ENCODE results near the gene STYXL1. TPM values are rescaled to one million over a fixed set of nuclear protein-coding genes. Genes with fewer than 3 reads are reported as not detected.

Gene STYXL1
- total and polyA plus RNA-seq, 4 donors = 16.4 to 27.5 (median 17.1) TPM

GRCh38 chr7:76072243-76073148, 24.7 kb upstream of the STYXL1 start:
- peaks cover 4 to 24% (median 12%) of the 10 kb centered on the region in 4 donors for H3K36me3 ChIP-seq (ENCODE audit: control insufficient read depth in 4 of 4, insufficient read depth in 3 of 4, low read depth in 1 of 4, low read length in 3 of 4)
- H3K4me1 ChIP-seq (ENCODE audit: control insufficient read depth in 4 of 4, insufficient read depth in 4 of 4, low read length in 3 of 4) = no peaks in the 10 kb centered on the region
- no peaks in the 10 kb centered on the region for H3K27me3 ChIP-seq (ENCODE audit: control insufficient read depth in 4 of 4, insufficient read depth in 4 of 4, low read length in 3 of 4)
- no peak for DNase-seq (ENCODE audit: low spot score)
- no peak overlapping the region for H3K4me3 ChIP-seq (ENCODE audit: low read depth in 1 of 3, low read length in 3 of 3)
- 97% methylated on average over 47 of the region's 47 CpGs for WGBS
- no peak overlapping the region for H3K9ac ChIP-seq (ENCODE audit: low read depth in 1 of 2, low read length in 2 of 2)
- no peaks in the 10 kb centered on the region for H3K9me3 ChIP-seq (ENCODE audit: control insufficient read depth in 4 of 4, low read length in 3 of 4)
- no peak overlapping the region for H3K27ac ChIP-seq (ENCODE audit: low read depth in 1 of 2, low read length in 2 of 2)
- TF ChIP-seq, protein P1, sequence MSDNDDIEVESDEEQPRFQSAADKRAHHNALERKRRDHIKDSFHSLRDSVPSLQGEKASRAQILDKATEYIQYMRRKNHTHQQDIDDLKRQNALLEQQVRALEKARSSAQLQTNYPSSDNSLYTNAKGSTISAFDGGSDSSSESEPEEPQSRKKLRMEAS (IDR thresholded peaks at IDR 0.05) = no peak
- no peak for TF ChIP-seq RAD21 (IDR thresholded peaks at IDR 0.05)
- no peak for TF ChIP-seq REST (IDR thresholded peaks at IDR 0.05)
- TF ChIP-seq ZBTB33 (IDR thresholded peaks at IDR 0.05) = no peak
- TF ChIP-seq EGR1 (IDR thresholded peaks at IDR 0.05; ENCODE audit: low read depth in 2 of 2) = no peak
- no peak for TF ChIP-seq YY1 (IDR thresholded peaks at IDR 0.05)

DNA sequence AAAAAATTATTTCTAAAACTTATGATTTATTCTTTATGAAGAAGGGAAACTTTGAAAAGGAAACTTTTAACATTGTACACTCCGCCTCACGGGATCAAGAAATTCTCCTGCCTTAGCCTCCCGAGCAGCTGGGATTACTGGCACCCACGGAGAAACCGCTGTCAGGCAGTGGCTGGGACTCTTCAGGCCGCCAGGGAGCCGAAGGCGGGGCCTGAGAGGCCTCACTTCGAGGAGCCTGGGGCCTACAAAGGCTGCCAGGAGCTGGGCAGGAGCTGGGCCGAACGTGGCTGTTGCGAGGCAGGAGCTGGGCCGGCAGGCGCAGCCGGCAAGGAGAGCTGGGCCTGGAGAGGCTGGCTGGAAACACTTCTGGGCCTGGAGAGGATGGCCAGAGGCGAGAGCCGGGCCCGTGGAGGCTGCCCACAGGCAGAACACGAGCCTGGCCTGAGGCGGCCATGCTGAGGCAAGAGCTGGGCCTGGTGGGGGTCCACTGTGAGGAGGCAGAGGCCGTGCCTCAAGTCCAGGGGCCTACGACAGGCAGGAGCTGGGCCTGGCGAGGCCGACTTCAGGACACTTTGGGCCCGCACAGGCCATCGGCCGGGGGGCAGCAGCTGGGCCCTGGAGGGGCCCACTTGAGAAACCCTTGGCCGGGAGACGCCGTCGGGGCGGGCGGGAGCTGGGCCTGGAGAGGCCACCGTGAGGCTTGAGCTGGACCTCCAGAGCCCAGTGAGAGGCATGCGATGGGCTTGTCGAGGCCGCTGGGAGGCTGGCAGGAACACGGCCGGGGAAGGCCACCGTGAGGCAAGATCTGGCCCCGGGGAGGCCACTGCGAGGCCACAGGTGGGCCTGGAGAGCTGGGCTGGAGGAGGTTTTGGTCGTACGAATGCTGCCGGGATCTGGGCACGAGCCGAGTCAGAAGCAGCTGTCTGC, 23.8 kb upstream of the STYXL1 start:
- no peak overlapping the region for H3K4me3 ChIP-seq (ENCODE audit: low read depth in 1 of 3, low read length in 3 of 3)
- no peaks in the 10 kb centered on the region for H3K9me3 ChIP-seq (ENCODE audit: control insufficient read depth in 4 of 4, low read length in 3 of 4)
- TF ChIP-seq NR2F2 (IDR thresholded peaks at IDR 0.05) (no peak), CTCF (IDR thresholded peaks at IDR 0.05; ENCODE audit: low read depth, low read length, missing input control) (no peak), FOXA1 (IDR thresholded peaks at IDR 0.05) (no peak), SP1 (IDR thresholded peaks at IDR 0.05) (no peak), GABPA (IDR thresholded peaks at IDR 0.05 in 1 of 2, conservative IDR thresholded peaks at IDR 0.05 in 1 of 2) (no peak), ZBTB33 (IDR thresholded peaks at IDR 0.05) (no peak), REST (IDR thresholded peaks at IDR 0.05) (no peak), YY1 (IDR thresholded peaks at IDR 0.05) (no peak), RXRA (IDR thresholded peaks at IDR 0.05) (no peak), JUND (IDR thresholded peaks at IDR 0.05) (no peak)
- no peak overlapping the region for H3K27ac ChIP-seq (ENCODE audit: low read depth in 1 of 2, low read length in 2 of 2)
- peaks cover 0 to 5% (median 3%) of the 10 kb centered on the region in 4 donors for H3K4me1 ChIP-seq (ENCODE audit: control insufficient read depth in 4 of 4, insufficient read depth in 4 of 4, low read length in 3 of 4)
- peaks cover 4 to 31% (median 12%) of the 10 kb centered on the region in 4 donors for H3K36me3 ChIP-seq (ENCODE audit: control insufficient read depth in 4 of 4, insufficient read depth in 3 of 4, low read depth in 1 of 4, low read length in 3 of 4)
- WGBS = 95% methylated on average over 47 of the region's 47 CpGs
- no peaks in the 10 kb centered on the region for H3K27me3 ChIP-seq (ENCODE audit: control insufficient read depth in 4 of 4, insufficient read depth in 4 of 4, low read length in 3 of 4)
- no peak overlapping the region for H3K9ac ChIP-seq (ENCODE audit: low read depth in 1 of 2, low read length in 2 of 2)
- DNase-seq (ENCODE audit: low spot score) = no peak

All from liver (tissue), 9 donors.